Ascending aorta (tissue), 2 donors: Measurements from ENCODE around the gene COMMD10. TPM values are rescaled to one million over a fixed set of nuclear protein-coding genes. Genes with fewer than 3 reads are reported as not detected.
"Not testable (repeated sequence)": the region's sequence is repeated elsewhere in the genome, so short reads cannot be mapped to it uniquely, and the experiment has no call there.

Experiments used
- DNase-seq, 2 donors: peaks; one replicate each; pipeline ENCODE4 v3.0.0-alpha.2; 2019; ENCODE audit warnings: low spot score in 2 of 2
- H3K27ac ChIP-seq, 2 donors: fragments of 200-600 bp; sonication (generic); one replicate each; pipeline ENCODE4 v1.5.1; 2016 to 2017; ENCODE audit warnings: mild to moderate bottlenecking in 1 of 2
- H3K27me3 ChIP-seq: fragments of 200-600 bp; sonication (generic); one replicate; pipeline ENCODE4 v1.5.1; 2017
- H3K36me3 ChIP-seq, 2 donors: fragments of 200-600 bp; sonication (generic); one replicate each; pipeline ENCODE4 v1.5.1; 2016
- H3K4me1 ChIP-seq, 2 donors: fragments of 200-600 bp; sonication (generic); one replicate each; pipeline ENCODE4 v1.5.1; 2016 to 2017; ENCODE audit warnings: mild to moderate bottlenecking in 1 of 2
- H3K4me3 ChIP-seq, 2 donors: fragments of 200-600 bp; sonication (generic); one replicate each; pipeline ENCODE4 v1.5.1; 2016 to 2017; ENCODE audit warnings: mild to moderate bottlenecking in 1 of 2
- H3K9me3 ChIP-seq, 2 donors: fragments of 200-600 bp; sonication (generic); one replicate each; pipeline ENCODE4 v1.5.1; 2016
- CTCF ChIP-seq, 3 experiments: fragments of 200-600 bp in 2 of 3; fragments of 450-650 bp in 1 of 3; sonication (generic) in 2 of 3; IDR thresholded peaks; one replicate each; pipeline ENCODE4 v1.5.1; 2016 to 2019; ENCODE audit warnings: antibody characterized with exemption in 3 of 3, mild to moderate bottlenecking in 1 of 3, moderate library complexity in 1 of 3
- intact Hi-C: fragments of 100-400 bp; cut with DNase I; formaldehyde crosslinking; loops from one replicate; pipeline ENCODE4 v1.15.1; 2023
- total RNA-seq: library from RNA; depleted of rRNA; stranded (reverse); fragments of >200 nt; gene quantifications from one replicate; pipeline ENCODE4 v1.1.0, GENCODE V29; 2016

The COMMD10 gene
- total RNA-seq, 1 donor from 2014 or later: 25.0 TPM

DNA sequence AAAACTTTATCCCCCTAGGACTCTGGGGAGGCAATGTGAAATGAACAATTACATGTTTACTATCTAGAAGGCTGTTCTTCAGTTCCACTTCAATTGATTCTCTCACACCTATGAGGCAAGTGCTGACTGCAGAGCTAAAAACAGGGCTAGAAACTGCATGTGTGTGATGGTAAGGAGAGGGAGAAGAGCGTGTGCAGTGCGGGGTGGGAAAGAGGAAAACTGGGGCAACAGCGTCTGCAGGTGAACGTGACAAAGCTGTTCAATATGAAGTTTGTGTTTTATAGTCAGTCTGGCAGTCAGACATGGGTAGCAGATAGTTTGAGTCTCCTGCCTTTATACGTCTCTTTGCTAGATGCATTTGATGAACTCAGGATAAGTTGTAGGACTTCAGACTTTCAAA is 6.6 kb upstream of the COMMD10 start:
- H3K4me3 ChIP-seq: no peak overlapping the region
- no peaks in the 10 kb centered on the region for H3K9me3 ChIP-seq
- DNase-seq: no peak
- no peak overlapping the region for H3K27ac ChIP-seq
- H3K36me3 ChIP-seq: no peaks in the 10 kb centered on the region
- H3K4me1 ChIP-seq: no peaks in the 10 kb centered on the region
- intact Hi-C loops: no loop called here
- no peaks in the 10 kb centered on the region for H3K27me3 ChIP-seq
- no peak for TF ChIP-seq CTCF (IDR thresholded peaks at IDR 0.05)

DNA sequence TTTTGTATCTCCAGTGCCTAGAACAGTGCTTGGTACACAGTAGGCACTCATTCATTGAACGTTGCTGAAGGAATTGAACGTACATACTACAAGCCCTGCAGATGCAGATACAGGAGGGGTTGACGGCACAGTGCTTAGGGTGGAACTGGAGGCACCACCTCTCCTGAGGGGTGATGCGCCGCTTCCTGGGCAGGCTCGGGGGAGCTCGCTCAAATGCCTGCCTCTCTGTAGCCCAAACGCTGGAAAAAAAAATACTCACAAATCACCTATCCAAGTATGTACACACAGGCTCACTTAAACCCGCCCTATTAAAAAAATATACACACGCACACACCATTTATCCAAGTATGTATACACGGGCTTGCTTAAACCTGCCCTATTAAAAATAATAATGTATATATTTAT is 536 bp upstream of the COMMD10 start:
- DNase-seq: no peak
- Histone ChIP-seq H3K27ac (peak overlapping the region in 1 of 2 donors; percentile 87), H3K4me1 (peaks cover 0 to 13% of the 10 kb centered on the region in 2 donors), H3K9me3 (no peaks in the 10 kb centered on the region), H3K36me3 (peaks cover 0 to 8% of the 10 kb centered on the region in 2 donors), H3K4me3 (peak overlapping the region; percentile 97 to 98), H3K27me3 (no peaks in the 10 kb centered on the region)
- TF ChIP-seq CTCF (IDR thresholded peaks at IDR 0.05): no peak
- intact Hi-C loops: loop anchor here (5.0 to 10.0 kb wide), 3 partner anchors 457 to 789 kb away; partner anchors contain the start of genes CCDC112, FEM1C and TMED7

DNA sequence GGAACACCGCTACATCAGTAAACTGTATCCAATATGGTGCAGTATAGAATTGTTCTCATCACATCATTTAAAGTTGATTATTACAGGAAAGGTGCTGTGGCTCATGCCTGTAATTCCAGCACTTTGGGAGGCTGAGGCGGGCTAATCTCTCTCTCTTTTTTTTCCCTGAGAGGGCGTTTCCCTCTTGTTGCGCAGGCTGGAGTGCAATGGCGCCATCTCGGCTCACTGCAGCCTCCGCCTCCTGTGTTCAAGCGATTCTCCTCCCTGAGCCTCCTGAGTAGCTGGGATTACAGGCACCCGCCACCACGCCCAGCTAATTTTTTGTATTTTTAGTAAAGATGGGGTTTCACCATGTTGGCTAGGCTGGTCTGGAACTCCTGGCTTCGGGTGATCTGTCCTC is 1.5 kb downstream of the COMMD10 start:
- not testable (repeated sequence) for H3K27ac ChIP-seq, H3K27me3 ChIP-seq, H3K36me3 ChIP-seq, DNase-seq, H3K4me3 ChIP-seq, H3K9me3 ChIP-seq
- intact Hi-C loops: loop anchor here (5.0 to 10.0 kb wide), 3 partner anchors 244 to 792 kb away; partner anchors contain the start of genes AP3S1, ATG12, CCDC112 and FEM1C
- H3K4me1 ChIP-seq: peaks cover 0 to 13% of the 10 kb centered on the region in 2 donors

- H3K36me3 ChIP-seq: peaks cover 3 to 16% of the 10 kb centered on the region in 2 donors
- no peak overlapping the region for H3K4me3 ChIP-seq
- intact Hi-C loops: loop anchor here (5.0 to 10.0 kb wide), 3 partner anchors 246 to 793 kb away; partner anchors contain the start of genes AP3S1, ATG12, CCDC112 and FEM1C
- DNase-seq: no peak
- TF ChIP-seq CTCF (IDR thresholded peaks at IDR 0.05): no peak
- peaks cover 0 to 13% of the 10 kb centered on the region in 2 donors for H3K4me1 ChIP-seq
- H3K27me3 ChIP-seq: no peaks in the 10 kb centered on the region
- no peaks in the 10 kb centered on the region for H3K9me3 ChIP-seq
- no peak overlapping the region for H3K27ac ChIP-seq
Measured at GRCh38 chr5:116088062-116088461, 3.2 kb downstream of the COMMD10 start.

DNA sequence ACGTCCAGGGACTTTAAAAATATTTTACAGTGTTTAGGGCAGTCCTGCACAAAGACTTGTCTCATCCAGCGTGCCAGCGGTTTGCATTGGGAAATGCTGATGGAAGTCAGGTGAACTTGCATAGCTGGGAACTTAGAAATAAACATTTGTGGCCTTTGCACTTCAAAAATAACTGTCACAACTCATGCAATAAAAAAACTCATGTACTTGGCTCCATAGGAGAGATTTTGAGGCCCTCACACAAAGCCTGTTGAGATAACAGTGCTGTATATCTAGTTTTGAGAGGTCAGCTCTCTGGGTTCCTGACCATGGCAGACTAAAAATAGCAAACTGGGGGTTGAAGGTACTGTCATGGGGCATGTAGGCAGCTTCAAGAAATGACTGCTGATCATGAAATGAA is 5.5 kb downstream of the COMMD10 start:
- no peak for TF ChIP-seq CTCF (IDR thresholded peaks at IDR 0.05)
- no peak for DNase-seq
- no peaks in the 10 kb centered on the region for H3K9me3 ChIP-seq
- H3K4me1 ChIP-seq: peaks cover 0 to 6% of the 10 kb centered on the region in 2 donors
- intact Hi-C loops: no loop called here
- H3K27me3 ChIP-seq: no peaks in the 10 kb centered on the region
- no peak overlapping the region for H3K27ac ChIP-seq
- H3K36me3 ChIP-seq: peaks cover 10 to 39% of the 10 kb centered on the region in 2 donors
- no peak overlapping the region for H3K4me3 ChIP-seq

- intact Hi-C loops: no loop called here
- DNase-seq: no peak
- no peak overlapping the region for H3K4me3 ChIP-seq
- H3K27me3 ChIP-seq: no peaks in the 10 kb centered on the region
- no peaks in the 10 kb centered on the region for H3K4me1 ChIP-seq
- no peak overlapping the region for H3K27ac ChIP-seq
- H3K36me3 ChIP-seq: peaks cover 10 to 40% of the 10 kb centered on the region in 2 donors
- no peak for TF ChIP-seq CTCF (IDR thresholded peaks at IDR 0.05)
- no peaks in the 10 kb centered on the region for H3K9me3 ChIP-seq
Measured at GRCh38 chr5:116091416-116091815, 6.6 kb downstream of the COMMD10 start.
